Measurements from ENCODE around the gene TSPYL1. TPM values are rescaled to one million over a fixed set of nuclear protein-coding genes. Genes with fewer than 3 reads are reported as not detected.

The TSPYL1 gene
- total and polyA plus RNA-seq, 9 of the 15 experiments (the other 6 are each of a cell fraction or from before 2014, with no cell fraction given) = 23.1 to 56.8 (median 37.9) TPM

- TF ChIP-seq ZNF449 (CRISPR knock-in tag; IDR thresholded peaks at IDR 0.05) = no peak
Observed at GRCh38 chr6:116229287-116229913, 50.3 kb downstream of the TSPYL1 start (continued).

Other genes with a start within 250 kb of the TSPYL1 start
- gene FRK, start 219.0 kb downstream of the TSPYL1 start, total RNA-seq (2014; rRNA removed) = 0.09 and 0.16 TPM in 2 replicates
- 0.15 and 0.22 TPM in 2 replicates for gene FRK, start 219.0 kb downstream of the TSPYL1 start, total RNA-seq (2014; rRNA removed; fragmentation: Illumina TruSeq; extraction: Trizol)
- 0.29 and 0.34 TPM in 2 replicates for gene FRK, start 219.0 kb downstream of the TSPYL1 start, total RNA-seq (2015; rRNA removed; fragmentation: Illumina TruSeq; extraction: Trizol)
- gene FRK, start 219.0 kb downstream of the TSPYL1 start, total RNA-seq (2021) = 0.13 and 0.22 TPM in 2 replicates
- 0.01 and 0.03 TPM in 2 replicates for gene FRK, start 219.0 kb downstream of the TSPYL1 start, polyA plus RNA-seq (2011; rRNA removed)
- 0.09 and 0.10 TPM in 2 replicates for gene FRK, start 219.0 kb downstream of the TSPYL1 start, polyA plus RNA-seq (2014; fragmentation: Illumina TruSeq; extraction: Trizol)
- gene FRK, start 219.0 kb downstream of the TSPYL1 start, polyA plus RNA-seq (2014; fragmentation: Nextera tagmentation; extraction: Ambion mirVana) = under 1 TPM; 0.03 to 0.07 TPM
- gene FRK, start 219.0 kb downstream of the TSPYL1 start, polyA plus RNA-seq (2014; rRNA removed) = 0.05 and 0.11 TPM in 2 replicates
- 4.9 and 12.0 TPM in 2 replicates for gene NT5DC1, start 179.1 kb downstream of the TSPYL1 start, total RNA-seq (2014; rRNA removed)
- gene NT5DC1, start 179.1 kb downstream of the TSPYL1 start, total RNA-seq (2014; rRNA removed; fragmentation: Illumina TruSeq; extraction: Trizol) = 16.3 and 22.2 TPM in 2 replicates
- gene NT5DC1, start 179.1 kb downstream of the TSPYL1 start, total RNA-seq (2015; rRNA removed; fragmentation: Illumina TruSeq; extraction: Trizol) = 16.1 and 18.7 TPM in 2 replicates
- gene NT5DC1, start 179.1 kb downstream of the TSPYL1 start, total RNA-seq (2021) = 28.5 and 31.8 TPM in 2 replicates
- 18.3 and 19.6 TPM in 2 replicates for gene NT5DC1, start 179.1 kb downstream of the TSPYL1 start, polyA plus RNA-seq (2011; rRNA removed)
- 14.5 and 22.2 TPM in 2 replicates for gene NT5DC1, start 179.1 kb downstream of the TSPYL1 start, polyA plus RNA-seq (2014; fragmentation: Illumina TruSeq; extraction: Trizol)
- 10 to 100 TPM; 15.7 to 20.5 TPM for gene NT5DC1, start 179.1 kb downstream of the TSPYL1 start, polyA plus RNA-seq (2014; fragmentation: Nextera tagmentation; extraction: Ambion mirVana)
- 15.9 and 20.7 TPM in 2 replicates for gene NT5DC1, start 179.1 kb downstream of the TSPYL1 start, polyA plus RNA-seq (2014; rRNA removed)
- not detected in 2 replicates for gene COL10A1, start 153.8 kb downstream of the TSPYL1 start, total RNA-seq (2014; rRNA removed)
- not detected in 2 replicates for gene COL10A1, start 153.8 kb downstream of the TSPYL1 start, total RNA-seq (2014; rRNA removed; fragmentation: Illumina TruSeq; extraction: Trizol)
- gene COL10A1, start 153.8 kb downstream of the TSPYL1 start, total RNA-seq (2015; rRNA removed; fragmentation: Illumina TruSeq; extraction: Trizol) = not detected in 2 replicates
- gene COL10A1, start 153.8 kb downstream of the TSPYL1 start, total RNA-seq (2021) = not detected in 2 replicates
- gene COL10A1, start 153.8 kb downstream of the TSPYL1 start, polyA plus RNA-seq (2011; rRNA removed) = not detected in 2 replicates
- gene COL10A1, start 153.8 kb downstream of the TSPYL1 start, polyA plus RNA-seq (2014; fragmentation: Illumina TruSeq; extraction: Trizol) = 0.06 TPM in 1 of 2 replicates, not detected in the other
- under 1 TPM in 1 of 2 experiments, not detected in 1; 0.08 TPM for gene COL10A1, start 153.8 kb downstream of the TSPYL1 start, polyA plus RNA-seq (2014; fragmentation: Nextera tagmentation; extraction: Ambion mirVana)
- not detected in 2 replicates for gene COL10A1, start 153.8 kb downstream of the TSPYL1 start, polyA plus RNA-seq (2014; rRNA removed)
- 9.1 and 9.3 TPM in 2 replicates for gene TSPYL4, start 25.9 kb downstream of the TSPYL1 start, total RNA-seq (2014; rRNA removed)
- gene TSPYL4, start 25.9 kb downstream of the TSPYL1 start, total RNA-seq (2014; rRNA removed; fragmentation: Illumina TruSeq; extraction: Trizol) = 5.3 and 6.4 TPM in 2 replicates
- gene TSPYL4, start 25.9 kb downstream of the TSPYL1 start, total RNA-seq (2015; rRNA removed; fragmentation: Illumina TruSeq; extraction: Trizol) = 6.3 and 6.5 TPM in 2 replicates
- gene TSPYL4, start 25.9 kb downstream of the TSPYL1 start, total RNA-seq (2021) = 10.4 and 10.9 TPM in 2 replicates
- gene TSPYL4, start 25.9 kb downstream of the TSPYL1 start, polyA plus RNA-seq (2011; rRNA removed) = 18.0 and 18.7 TPM in 2 replicates
- 12.1 and 13.5 TPM in 2 replicates for gene TSPYL4, start 25.9 kb downstream of the TSPYL1 start, polyA plus RNA-seq (2014; fragmentation: Illumina TruSeq; extraction: Trizol)
- gene TSPYL4, start 25.9 kb downstream of the TSPYL1 start, polyA plus RNA-seq (2014; fragmentation: Nextera tagmentation; extraction: Ambion mirVana) = under 1 TPM; 0.69 to 0.81 TPM
- 12.9 and 13.0 TPM in 2 replicates for gene TSPYL4, start 25.9 kb downstream of the TSPYL1 start, polyA plus RNA-seq (2014; rRNA removed)
- gene DSE, start 91.0 kb upstream of the TSPYL1 start, total RNA-seq (2014; rRNA removed) = 0.73 and 1.2 TPM in 2 replicates
- 1.6 and 1.7 TPM in 2 replicates for gene DSE, start 91.0 kb upstream of the TSPYL1 start, total RNA-seq (2014; rRNA removed; fragmentation: Illumina TruSeq; extraction: Trizol)
- gene DSE, start 91.0 kb upstream of the TSPYL1 start, total RNA-seq (2015; rRNA removed; fragmentation: Illumina TruSeq; extraction: Trizol) = 1.2 and 1.8 TPM in 2 replicates
- gene DSE, start 91.0 kb upstream of the TSPYL1 start, total RNA-seq (2021) = 1.2 and 1.4 TPM in 2 replicates
- 0.79 and 1.2 TPM in 2 replicates for gene DSE, start 91.0 kb upstream of the TSPYL1 start, polyA plus RNA-seq (2011; rRNA removed)
- 0.65 and 0.98 TPM in 2 replicates for gene DSE, start 91.0 kb upstream of the TSPYL1 start, polyA plus RNA-seq (2014; fragmentation: Illumina TruSeq; extraction: Trizol)
- gene DSE, start 91.0 kb upstream of the TSPYL1 start, polyA plus RNA-seq (2014; fragmentation: Nextera tagmentation; extraction: Ambion mirVana) = under 1 TPM; 0.49 to 0.78 TPM
- gene DSE, start 91.0 kb upstream of the TSPYL1 start, polyA plus RNA-seq (2014; rRNA removed) = 0.80 and 0.95 TPM in 2 replicates
- gene CALHM6, start 181.4 kb upstream of the TSPYL1 start, total RNA-seq (2014; rRNA removed) = not detected in 2 replicates
- not detected in 2 replicates for gene CALHM6, start 181.4 kb upstream of the TSPYL1 start, total RNA-seq (2014; rRNA removed; fragmentation: Illumina TruSeq; extraction: Trizol)
- gene CALHM6, start 181.4 kb upstream of the TSPYL1 start, total RNA-seq (2015; rRNA removed; fragmentation: Illumina TruSeq; extraction: Trizol) = not detected in 2 replicates
- gene CALHM6, start 181.4 kb upstream of the TSPYL1 start, total RNA-seq (2021) = not detected in 2 replicates
- gene CALHM6, start 181.4 kb upstream of the TSPYL1 start, polyA plus RNA-seq (2011; rRNA removed) = 0.24 TPM in 1 of 2 replicates, not detected in the other
- gene CALHM6, start 181.4 kb upstream of the TSPYL1 start, polyA plus RNA-seq (2014; fragmentation: Illumina TruSeq; extraction: Trizol) = not detected in 2 replicates
- gene CALHM6, start 181.4 kb upstream of the TSPYL1 start, polyA plus RNA-seq (2014; fragmentation: Nextera tagmentation; extraction: Ambion mirVana) = not detected
- not detected in 2 replicates for gene CALHM6, start 181.4 kb upstream of the TSPYL1 start, polyA plus RNA-seq (2014; rRNA removed)
- under 0.01 and 0.08 TPM in 2 replicates for gene CALHM5, start 231.7 kb upstream of the TSPYL1 start, total RNA-seq (2014; rRNA removed)
- gene CALHM5, start 231.7 kb upstream of the TSPYL1 start, total RNA-seq (2014; rRNA removed; fragmentation: Illumina TruSeq; extraction: Trizol) = 0.04 and 0.06 TPM in 2 replicates
- under 0.01 TPM in 1 of 2 replicates, not detected in the other for gene CALHM5, start 231.7 kb upstream of the TSPYL1 start, total RNA-seq (2015; rRNA removed; fragmentation: Illumina TruSeq; extraction: Trizol)
- 0.02 and 0.04 TPM in 2 replicates for gene CALHM5, start 231.7 kb upstream of the TSPYL1 start, total RNA-seq (2021)
- gene CALHM5, start 231.7 kb upstream of the TSPYL1 start, polyA plus RNA-seq (2011; rRNA removed) = 0.01 TPM in 1 of 2 replicates, not detected in the other
- 0.01 and 0.06 TPM in 2 replicates for gene CALHM5, start 231.7 kb upstream of the TSPYL1 start, polyA plus RNA-seq (2014; fragmentation: Illumina TruSeq; extraction: Trizol)
- under 1 TPM in 1 of 2 experiments, not detected in 1; 0.04 TPM for gene CALHM5, start 231.7 kb upstream of the TSPYL1 start, polyA plus RNA-seq (2014; fragmentation: Nextera tagmentation; extraction: Ambion mirVana)
- gene CALHM5, start 231.7 kb upstream of the TSPYL1 start, polyA plus RNA-seq (2014; rRNA removed) = 0.05 TPM in 1 of 2 replicates, not detected in the other

Data from K562 (cell line).